ES-I3 (cell line): Measurements from ENCODE around the gene ZFPL1.

Source experiments
- H3K36me3 ChIP-seq: 2 replicates; pipeline ENCODE4 v1.6.1; 2013; ENCODE audit warnings: mild to moderate bottlenecking, low read length, control low read depth, moderate library complexity; ENCODE audit not compliant: insufficient read depth
- H3K4me1 ChIP-seq: 2 replicates; pipeline ENCODE4 v1.6.1; 2013; ENCODE audit warnings: mild to moderate bottlenecking, control low read depth, low read length; ENCODE audit not compliant: insufficient read depth
- H3K9ac ChIP-seq: 2 replicates; pipeline ENCODE4 v1.6.1; 2013; ENCODE audit warnings: low read depth, mild to moderate bottlenecking, low read length, moderate library complexity
- H3K9me3 ChIP-seq: 2 replicates; pipeline ENCODE4 v1.6.1; 2013; ENCODE audit warnings: mild to moderate bottlenecking, low read length, moderate library complexity; ENCODE audit not compliant: control insufficient read depth, insufficient read depth

The ZFPL1 gene

DNA sequence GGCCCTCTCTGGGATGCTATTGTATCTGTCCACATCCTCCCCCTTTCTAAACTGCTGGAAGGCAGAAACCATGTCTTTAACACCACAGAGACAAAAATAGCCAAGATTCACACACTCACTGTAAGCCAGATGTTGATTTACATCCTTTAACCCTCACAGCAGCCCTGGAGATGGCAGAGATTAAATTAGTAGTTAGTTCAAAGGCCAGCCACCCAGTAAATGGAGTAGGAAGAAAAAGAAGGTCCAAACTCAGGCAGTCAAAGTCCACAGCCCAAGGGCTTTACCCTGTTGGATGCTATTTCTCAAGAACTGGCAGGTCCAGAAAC, 35.6 kb downstream of the ZFPL1 start:
- peaks cover 19% of the 10 kb centered on the region for H3K36me3 ChIP-seq
- no peak overlapping the region for H3K9ac ChIP-seq
- H3K4me1 ChIP-seq = no peaks in the 10 kb centered on the region
- H3K9me3 ChIP-seq = no peaks in the 10 kb centered on the region

DNA sequence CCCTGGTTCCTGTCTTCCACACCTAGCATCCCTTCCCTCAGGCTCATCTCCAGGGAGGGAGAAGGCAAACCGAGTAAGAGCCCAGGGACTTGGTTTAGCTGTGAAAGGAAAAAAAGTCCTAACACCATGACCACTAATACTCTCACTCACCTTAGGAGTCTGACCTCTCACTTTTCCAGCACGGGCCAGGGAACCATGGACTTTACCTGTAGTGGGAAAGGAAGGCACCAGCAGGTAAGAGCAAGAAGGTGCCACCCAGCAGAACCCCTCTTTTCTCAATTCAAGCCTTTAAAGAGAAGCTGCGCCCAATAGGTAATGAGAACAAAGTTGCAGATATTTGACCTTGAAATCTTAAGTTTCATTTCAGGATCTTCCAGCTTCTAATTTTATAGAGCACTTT, 36.8 kb downstream of the ZFPL1 start:
- H3K9me3 ChIP-seq = no peaks in the 10 kb centered on the region
- peaks cover 24% of the 10 kb centered on the region for H3K36me3 ChIP-seq
- H3K9ac ChIP-seq = peak overlapping the region; percentile 79
- no peaks in the 10 kb centered on the region for H3K4me1 ChIP-seq

DNA sequence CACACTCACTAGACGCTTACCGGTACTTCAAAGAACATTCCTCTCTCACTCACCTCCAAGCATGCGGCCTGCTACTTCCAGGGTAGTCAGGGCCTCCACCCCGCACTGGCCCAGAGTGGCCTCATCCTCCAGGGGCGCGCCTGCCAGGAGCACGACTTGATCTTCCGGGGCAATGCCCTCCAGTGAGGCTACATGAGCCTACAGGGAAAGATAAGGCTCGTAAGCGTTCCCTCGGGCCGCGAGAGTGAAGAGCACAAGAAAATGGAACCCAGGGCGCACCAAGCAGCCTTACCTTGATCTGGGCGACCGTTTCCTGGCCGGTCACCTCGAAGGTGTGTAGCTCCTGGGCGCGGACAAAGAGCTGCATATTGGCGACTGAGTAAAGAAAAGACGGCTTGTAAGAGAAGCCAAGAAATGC, 37.4 kb downstream of the ZFPL1 start:
- H3K9ac ChIP-seq = peak overlapping the region; percentile 79
- H3K36me3 ChIP-seq = peaks cover 27% of the 10 kb centered on the region
- H3K9me3 ChIP-seq = no peaks in the 10 kb centered on the region
- H3K4me1 ChIP-seq = no peaks in the 10 kb centered on the region

DNA sequence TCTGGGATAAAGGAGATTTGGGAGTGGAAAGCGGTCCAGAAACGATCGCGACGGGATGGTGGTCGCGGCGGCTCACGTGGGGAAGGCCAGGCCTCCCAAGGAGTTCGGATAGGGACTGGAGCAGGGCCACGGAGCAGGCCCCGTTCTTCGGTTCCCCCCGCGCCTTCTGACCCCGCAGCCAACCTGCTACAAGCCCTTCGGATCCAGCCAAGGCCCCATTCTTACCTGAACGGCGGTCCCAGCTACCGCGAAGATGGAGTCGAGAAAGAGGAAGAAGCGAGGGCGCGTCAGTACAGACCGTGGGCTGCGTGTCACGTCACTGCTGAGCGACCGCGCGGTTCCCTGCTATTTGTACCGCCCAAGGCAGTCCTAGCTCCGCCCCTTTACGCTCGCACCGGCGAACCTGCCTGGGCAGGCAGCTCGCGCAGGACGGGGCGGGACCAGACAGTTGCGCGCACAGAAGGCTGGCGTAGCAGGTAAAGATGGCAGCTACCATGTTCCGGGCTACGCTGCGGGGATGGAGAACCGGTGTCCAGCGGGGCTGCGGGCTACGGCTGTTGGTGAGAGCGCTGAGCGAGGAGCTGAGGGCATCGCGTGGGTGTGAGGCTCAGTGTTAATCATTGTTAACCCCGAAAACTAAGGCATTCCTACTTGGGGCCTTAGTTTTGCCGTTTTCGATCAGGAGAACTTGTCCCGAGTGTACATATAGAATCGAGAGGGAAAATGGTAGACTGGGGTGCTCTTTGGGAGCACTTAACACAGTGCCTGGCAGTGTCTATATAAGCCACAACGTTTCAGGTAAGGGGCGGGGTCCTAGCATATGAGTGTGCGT, 38.1 kb downstream of the ZFPL1 start, which contains the start of the genes FAU and MRPL49:
TSS of gene FAU (minus strand) at position 270 of the 832 bp plus-strand sequence. CDS start 321 bp downstream, outside the sequence.
TSS of gene MRPL49 (plus strand) at position 457 of the 832 bp plus-strand sequence. CDS start at position 483, 26 bp downstream.
- Histone ChIP-seq H3K36me3 (peaks cover 31% of the 10 kb centered on the region), H3K9ac (peak within 1 kb of the TSS; percentile 79), H3K4me1 (no peaks in the 10 kb centered on the region), H3K9me3 (no peaks in the 10 kb centered on the region)

DNA sequence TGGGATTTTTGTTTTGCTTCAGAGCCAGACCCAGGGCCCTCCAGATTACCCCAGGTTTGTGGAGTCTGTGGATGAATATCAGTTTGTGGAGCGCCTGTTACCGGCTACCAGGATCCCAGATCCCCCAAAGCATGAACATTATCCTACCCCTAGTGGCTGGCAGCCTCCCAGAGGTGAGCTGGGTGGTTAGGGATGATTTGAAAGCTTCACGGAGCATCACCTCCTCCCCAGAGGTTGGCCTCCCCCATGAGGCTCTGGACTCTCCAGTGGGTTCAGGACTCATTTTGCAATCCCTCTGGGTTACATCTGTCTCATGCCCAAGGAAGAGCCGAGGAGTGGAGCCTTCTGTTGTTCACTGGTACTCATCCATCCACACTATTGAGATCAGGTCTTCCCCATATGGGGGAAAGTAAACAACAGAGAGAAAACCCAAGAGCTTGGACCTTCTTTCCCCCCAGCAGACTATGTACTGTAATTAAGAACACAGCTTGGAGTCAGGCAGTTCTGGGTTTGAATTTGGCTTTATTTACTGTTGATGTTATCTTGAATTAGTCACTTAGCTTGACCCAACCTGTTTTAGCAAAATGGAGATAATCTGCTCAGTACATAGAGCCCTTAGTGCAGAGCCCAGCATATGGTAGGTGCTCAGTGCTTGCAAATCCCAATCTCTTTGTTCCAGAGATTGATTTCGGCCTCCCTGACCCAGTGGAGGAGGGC, 40.6 kb downstream of the ZFPL1 start:
- no peak overlapping the region for H3K9ac ChIP-seq
- no peaks in the 10 kb centered on the region for H3K9me3 ChIP-seq
- H3K36me3 ChIP-seq = peaks cover 29% of the 10 kb centered on the region
- no peaks in the 10 kb centered on the region for H3K4me1 ChIP-seq

DNA sequence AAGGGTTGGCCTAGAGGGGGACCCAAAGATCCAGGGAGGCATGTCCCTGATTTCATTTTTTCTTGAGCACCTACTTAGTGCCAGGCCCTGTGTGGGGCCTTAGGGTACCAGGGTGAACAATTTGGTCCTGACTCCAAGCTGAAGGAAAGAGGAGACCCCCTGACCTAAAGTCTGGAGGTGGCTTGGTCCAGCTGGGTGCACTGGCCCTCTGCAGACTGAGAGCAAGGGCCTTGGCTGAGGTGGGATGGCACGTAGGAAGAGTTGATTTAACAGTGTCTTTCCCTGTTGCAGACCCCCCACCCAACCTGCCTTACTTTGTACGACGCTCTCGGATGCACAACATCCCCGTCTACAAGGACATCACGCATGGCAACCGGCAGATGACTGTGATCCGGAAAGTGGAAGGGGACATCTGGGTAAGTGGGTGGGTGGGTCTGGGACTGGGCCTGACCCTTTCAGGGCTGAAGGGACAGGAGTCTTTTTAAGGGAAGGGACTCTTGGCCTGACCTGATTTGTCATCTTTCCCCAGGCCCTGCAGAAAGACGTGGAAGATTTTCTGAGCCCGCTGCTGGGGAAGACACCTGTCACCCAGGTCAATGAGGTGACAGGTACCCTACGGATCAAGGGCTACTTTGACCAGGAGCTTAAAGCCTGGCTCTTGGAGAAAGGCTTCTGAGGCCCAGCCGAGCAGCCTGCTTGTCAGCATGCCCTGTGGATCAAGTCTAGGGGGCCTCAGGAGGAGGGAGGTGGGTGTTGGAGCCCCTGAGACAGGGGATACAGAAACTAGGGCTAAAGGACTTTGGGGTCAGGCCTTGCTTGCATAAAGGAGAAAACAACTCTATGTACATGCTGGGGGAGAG, 41.4 kb downstream of the ZFPL1 start:
- no peaks in the 10 kb centered on the region for H3K4me1 ChIP-seq
- no peaks in the 10 kb centered on the region for H3K9me3 ChIP-seq
- H3K36me3 ChIP-seq = peaks cover 22% of the 10 kb centered on the region
- H3K9ac ChIP-seq = no peak overlapping the region

DNA sequence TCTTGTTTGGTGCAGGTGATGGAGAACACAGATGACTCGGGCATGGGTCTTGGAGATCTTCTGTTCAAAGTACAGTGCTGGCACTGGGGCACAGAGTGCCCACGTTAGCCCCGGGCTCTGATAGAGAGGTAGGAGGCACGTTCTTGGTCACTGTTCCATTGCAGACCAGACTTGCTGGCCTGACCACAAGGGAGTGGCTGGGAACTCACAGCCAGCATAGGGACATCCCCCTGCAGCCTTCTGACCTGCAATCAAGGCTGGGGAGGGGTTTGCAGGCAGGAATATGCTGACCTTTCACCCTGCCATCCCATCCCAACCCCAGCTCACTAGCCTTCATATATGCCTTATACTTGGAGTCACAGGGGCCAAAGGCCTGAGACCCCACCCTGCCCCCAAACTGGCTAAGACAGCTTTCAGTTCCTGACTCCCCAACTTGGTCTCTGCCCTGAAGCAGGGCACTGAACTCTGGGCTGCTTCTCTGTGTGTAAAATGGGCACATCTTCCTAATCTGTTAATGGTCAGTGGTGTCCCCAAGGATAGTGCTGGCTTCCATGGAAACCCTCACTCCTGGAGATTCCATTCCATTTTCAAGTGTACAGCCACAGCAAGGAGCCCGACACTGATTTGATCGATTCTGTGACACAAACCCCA, 42.7 kb downstream of the ZFPL1 start:
- H3K36me3 ChIP-seq = peaks cover 21% of the 10 kb centered on the region
- no peak overlapping the region for H3K9ac ChIP-seq
- H3K4me1 ChIP-seq = no peaks in the 10 kb centered on the region
- H3K9me3 ChIP-seq = no peaks in the 10 kb centered on the region

DNA sequence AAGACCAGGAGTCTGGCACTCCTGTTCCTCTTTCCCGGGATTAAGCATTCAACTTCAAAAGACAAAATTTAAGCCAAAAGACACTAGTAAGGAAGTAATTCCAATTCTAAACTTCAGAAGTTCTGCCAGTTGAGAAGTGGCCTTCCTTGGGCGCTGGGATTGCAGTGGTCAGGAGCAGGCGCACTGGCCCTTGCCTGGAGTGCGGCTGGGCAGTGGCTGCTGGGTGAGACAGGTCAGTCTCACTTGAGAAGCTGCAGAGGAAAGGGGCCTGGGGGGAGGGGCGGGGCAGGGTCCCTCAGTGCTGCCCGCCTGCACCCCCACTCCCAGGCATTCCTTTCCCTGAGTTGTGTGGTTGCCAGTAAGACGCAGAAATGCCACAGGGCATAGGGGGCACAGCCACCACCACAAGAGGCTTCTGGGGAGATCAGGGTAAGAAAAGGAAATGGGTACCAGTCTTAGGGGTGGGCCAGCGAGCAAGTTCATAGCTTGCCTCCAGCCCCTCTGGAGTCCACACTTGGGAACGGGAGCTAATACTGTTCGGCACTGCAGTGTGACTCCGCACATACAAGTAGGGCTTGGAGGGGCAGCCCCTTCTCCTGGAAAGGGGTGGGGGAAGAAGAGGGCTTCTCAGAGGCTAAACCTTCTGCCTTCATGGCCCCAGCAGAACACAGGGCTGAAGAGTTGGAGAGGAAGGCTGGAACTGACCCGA, 43.6 kb downstream of the ZFPL1 start:
- Histone ChIP-seq H3K9ac (no peak overlapping the region), H3K4me1 (no peaks in the 10 kb centered on the region), H3K9me3 (no peaks in the 10 kb centered on the region), H3K36me3 (peaks cover 21% of the 10 kb centered on the region)

DNA sequence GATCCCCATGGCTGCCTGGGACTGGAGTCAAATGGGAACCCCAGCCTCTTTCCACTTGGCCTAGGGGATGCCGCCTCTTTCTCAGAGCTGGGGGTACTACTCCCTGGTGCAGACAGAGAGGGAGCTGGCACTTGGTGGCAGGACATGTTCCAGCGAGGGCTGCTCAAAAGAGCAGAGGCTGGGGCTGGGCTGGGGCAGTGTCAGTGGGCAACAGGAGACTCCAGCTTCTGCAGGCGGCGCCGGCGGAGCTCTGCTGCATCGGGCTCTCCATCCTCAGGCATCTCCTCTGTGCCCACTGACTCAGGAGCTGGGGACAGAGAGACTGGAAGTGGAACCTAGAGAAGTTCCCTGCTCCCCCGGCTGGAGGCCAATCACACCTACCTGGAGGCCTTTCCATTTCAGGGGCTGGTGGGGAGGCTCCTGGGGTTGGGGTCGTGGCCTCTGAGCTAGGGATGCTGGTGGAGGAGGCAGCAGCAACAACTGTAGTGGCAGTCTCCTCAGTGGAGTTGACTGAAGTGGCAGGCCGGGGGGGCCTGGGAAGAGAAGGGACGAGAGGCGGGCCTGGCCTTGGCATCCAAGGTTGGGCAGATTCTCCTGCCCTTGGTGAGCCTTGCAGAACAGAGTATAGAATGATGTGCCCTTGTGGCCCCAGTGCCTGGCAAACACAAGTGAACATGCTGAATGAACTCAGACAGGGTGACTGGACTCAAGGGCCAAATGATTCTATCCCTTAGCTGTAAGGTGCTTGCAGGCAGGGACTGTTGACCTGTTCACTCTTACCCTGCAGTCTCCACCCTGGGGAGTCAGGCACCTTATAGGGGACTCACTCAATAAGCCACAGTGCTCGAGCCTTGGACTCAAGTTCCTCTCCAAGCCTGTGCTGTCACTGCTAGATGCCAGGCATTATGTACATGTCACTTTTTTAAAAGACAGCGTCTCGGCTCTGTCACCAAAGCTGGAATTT, 44.4 kb downstream of the ZFPL1 start:
- Histone ChIP-seq H3K9ac (no peak overlapping the region), H3K36me3 (peaks cover 21% of the 10 kb centered on the region), H3K4me1 (no peaks in the 10 kb centered on the region), H3K9me3 (no peaks in the 10 kb centered on the region)

DNA sequence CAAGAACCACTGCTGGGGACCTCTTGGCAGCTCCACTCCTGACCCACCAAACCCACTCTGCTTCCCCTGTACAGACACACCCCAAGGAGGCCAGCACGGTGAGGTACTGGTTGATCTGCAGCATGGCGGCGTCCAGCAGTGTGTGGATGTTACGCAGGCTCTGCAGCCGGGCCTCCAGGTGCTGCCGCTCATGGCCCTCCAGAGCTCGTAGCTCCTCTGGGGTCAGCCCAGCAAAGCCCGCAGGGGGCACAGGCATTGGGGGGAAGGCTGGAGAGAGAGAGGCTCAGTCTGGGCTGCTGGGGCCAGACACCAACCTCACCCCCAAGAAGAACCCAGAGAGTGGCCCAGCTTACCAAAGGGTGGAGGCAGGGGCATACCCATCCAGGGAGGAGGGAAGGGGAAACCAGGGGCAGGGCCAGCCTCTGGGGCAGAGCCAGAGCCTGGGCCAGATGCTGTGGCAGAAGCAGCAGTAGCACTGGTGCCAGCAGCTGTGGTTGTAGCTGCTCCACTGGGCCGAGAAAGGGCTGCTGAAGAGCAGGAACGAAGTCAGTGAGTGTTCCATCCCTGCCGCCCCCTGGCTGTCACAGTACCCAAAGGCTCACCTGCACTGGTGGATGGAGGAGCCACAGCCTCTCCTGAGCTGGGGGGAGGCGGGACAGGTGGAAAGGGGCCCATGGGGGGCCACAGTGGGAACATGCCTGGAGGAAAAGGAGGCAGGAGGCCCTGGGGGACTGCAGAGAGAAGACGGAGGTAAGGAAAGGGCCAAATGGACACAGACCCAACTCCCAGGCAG, 45.8 kb downstream of the ZFPL1 start:
- H3K9me3 ChIP-seq = no peaks in the 10 kb centered on the region
- no peak overlapping the region for H3K9ac ChIP-seq
- peaks cover 18% of the 10 kb centered on the region for H3K36me3 ChIP-seq
- H3K4me1 ChIP-seq = no peaks in the 10 kb centered on the region

DNA sequence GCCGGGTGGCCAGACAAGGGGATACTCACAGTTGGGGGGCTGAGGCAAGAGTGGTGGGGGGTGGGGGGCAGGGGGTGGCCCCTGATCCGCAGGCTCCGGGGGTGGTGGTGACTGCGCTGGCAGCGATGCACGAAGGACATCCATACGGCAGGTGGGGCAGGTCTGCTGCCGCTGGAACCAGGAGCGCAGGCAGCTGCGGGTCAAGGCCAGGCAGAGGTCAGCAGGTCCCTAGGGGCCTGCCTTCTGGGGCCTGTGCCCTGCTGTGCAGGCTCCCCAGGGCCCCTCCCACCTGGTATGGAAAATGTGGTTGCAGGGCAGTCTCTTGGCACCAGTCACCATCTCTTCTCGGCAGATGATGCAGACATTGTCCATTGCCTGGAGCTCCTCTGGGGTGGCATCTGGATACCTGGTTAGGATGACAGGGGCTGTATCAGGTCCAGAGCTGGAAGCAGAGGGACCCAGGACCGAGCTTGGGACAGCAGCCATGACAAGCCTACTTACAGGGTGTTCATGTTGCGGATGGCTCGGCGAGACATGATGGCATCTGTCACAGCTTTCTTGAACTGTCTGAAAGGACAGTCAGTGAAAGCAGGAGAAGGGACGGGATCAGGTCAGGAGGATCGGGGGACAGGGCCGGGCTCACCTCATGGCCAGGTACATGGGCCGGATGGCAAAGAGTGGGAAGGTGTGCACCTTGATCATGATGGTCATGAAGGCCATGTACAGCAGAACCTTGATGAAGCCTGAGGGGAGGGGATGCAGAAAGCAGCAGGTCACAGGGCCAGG, 46.8 kb downstream of the ZFPL1 start:
- Histone ChIP-seq H3K9ac (no peak overlapping the region), H3K9me3 (no peaks in the 10 kb centered on the region), H3K4me1 (no peaks in the 10 kb centered on the region), H3K36me3 (peaks cover 15% of the 10 kb centered on the region)
